CD4-positive, alpha-beta T cell treated with Interleukin-21 for 1 hour (primary cell): ENCODE data around the gene NUP107.

Experiments
- DNase-seq: peaks from one replicate; pipeline ENCODE4 v3.0.0-alpha.2; 2020

NUP107 gene

DNA sequence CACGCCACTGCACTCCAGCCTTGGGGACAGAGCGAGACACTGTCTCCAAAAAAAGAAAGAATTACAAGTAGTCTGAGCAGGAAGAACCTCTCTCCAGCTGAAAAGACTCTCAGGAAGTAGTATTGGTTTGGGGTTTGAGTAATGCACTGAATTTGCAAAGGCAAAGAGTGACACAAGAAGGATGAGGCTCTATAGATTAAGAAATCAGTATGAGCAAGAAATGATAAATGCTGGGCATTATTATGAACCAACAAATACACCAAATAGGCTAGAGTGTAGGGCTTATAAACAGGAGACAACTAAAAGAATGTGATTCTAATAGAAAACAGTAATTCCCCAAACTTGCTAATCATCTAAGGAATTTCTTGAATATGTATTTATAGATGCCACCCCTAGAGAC, 56.6 kb downstream of the NUP107 start:
- DNase-seq = no peak

DNA sequence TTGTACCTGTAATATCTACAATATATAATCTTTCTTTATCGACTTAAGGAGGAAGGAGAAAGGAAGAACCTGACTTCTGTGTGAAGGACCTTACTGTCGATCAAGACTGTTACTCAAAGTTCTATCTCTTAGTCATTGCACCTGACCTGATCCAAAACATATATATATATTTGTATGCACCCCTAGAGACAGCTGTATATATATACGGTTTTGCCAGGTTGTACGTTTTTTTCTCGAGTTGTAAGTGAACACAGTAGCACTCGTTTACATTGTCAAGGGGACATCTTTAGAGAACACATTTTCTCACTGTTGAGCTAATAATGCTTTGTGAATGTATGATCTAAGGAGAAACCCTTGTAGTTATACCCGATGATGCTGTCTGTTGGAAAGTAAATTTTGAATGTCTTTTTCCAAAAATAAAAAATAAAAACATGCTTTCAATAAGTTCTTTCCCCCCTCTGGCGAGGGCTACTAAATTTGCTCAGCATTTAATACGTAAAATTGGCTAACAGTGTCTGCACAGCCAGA, 58.7 kb downstream of the NUP107 start:
- peak; percentile 3 for DNase-seq

DNA sequence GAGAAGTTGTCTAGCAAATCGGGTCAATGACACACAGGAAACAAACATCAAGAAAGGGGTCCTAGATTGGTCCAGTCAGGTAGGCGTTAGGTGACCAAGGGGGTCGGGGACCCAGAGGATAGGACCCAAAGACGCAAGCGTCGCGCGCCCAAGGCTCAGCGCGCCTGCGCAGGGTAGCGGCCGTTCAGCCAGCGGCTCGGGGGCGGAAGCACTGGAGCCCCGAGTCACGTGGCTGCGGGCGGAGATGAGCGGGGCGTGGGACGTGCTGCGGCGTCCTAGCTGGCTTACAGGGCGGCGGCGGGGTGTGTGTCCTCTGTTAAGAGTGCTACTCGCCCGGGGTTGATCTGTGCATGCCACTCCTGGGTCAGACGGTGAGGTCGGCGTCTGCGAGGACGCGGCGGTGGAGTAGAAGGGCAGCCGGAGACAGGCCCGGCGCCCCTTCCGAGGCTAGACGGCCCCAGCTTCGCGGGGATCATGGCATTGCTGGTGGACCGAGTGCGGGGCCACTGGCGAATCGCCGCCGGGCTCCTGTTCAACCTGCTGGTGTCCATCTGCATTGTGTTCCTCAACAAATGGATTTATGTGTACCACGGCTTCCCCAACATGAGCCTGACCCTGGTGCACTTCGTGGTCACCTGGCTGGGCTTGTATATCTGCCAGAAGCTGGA, 59.3 kb downstream of the NUP107 start, which contains the start of gene SLC35E3:
Gene SLC35E3 (plus strand): TSS at position 273 of the 668 bp plus-strand sequence. CDS start 202 bp downstream, at position 475.
- peak; percentile 91 for DNase-seq

DNA sequence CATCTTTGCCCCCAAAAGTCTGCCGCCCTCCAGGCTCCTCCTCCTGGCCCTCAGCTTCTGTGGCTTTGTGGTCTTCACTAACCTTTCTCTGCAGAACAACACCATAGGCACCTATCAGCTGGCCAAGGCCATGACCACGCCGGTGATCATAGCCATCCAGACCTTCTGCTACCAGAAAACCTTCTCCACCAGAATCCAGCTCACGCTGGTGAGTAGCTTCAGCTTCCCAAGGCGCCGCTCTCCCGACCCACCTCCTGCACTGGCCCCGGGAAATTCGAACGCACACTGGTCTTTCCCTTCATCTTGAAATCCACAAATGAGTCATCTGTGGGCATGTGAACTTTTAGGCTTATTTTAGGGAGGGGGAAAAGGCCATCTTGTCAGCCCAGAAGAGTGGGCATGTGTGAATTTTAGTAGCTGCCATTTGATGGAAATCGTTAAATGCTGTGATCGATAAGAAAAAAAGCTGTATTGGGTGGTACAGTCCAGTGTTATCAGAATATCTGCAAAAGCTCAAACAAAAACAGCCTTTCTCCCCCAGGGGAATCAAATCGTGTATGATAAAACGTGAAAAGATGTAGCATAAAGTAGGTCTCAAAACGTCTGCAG, 59.9 kb downstream of the NUP107 start:
- DNase-seq = peak; percentile 26

DNA sequence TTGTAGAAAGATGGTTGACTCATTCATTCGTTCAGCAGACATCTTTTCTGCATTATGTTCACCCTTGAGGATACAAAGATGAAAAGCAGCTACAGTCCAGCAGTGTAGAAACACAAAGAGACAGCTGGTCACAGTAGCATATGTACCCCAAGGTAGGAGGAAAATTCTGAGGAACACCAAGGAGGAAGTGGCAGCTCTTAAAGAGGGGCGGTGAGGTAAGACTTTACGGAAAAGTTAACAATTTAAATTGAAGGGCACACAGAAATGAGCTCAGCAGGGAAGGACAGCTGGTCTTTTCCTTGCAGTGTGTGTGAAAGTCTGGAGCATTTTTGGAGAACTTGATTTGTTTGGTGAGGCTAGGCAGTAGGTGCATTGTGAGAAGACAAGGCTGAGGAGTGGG, 62.7 kb downstream of the NUP107 start:
- DNase-seq = no peak

DNA sequence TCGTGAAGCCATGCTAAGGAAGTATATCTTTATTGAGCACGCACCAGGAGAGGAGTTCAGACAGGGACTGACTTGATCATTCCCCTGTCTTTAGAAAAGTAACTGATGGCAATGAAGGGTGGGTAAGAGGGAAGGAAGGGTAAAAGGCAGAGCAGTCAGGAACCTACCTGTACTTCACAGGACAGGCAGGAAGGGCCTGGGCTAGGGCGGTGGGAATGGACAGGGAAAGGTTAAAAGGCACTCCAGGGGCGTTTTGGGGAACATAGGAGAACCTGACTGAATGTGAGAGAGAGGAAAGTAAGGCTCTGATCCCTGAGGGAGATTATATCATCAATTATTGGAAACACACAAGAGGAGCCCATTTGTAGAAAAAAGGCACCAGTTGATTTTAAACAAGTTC, 63.1 kb downstream of the NUP107 start:
- no peak for DNase-seq

DNA sequence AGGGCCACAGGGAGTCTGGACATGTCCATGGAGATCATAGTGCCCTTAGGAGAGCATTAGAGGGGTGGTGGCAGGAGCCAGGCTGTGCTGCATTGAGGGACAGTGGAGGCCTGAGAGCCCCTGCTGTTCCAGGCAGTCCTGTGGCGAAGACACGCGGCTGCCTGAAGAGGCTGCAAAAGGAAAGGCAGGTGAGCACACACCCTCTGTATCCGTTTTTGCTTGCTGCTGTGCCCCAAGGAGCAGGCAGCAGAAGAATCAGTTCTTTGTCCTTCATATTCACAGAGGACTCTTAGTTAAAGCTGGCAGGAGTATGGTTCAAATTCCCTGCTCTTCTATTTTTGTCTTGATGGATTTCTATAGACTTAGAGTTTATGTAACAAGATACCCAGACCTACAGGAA, 63.7 kb downstream of the NUP107 start:
- no peak for DNase-seq

DNA sequence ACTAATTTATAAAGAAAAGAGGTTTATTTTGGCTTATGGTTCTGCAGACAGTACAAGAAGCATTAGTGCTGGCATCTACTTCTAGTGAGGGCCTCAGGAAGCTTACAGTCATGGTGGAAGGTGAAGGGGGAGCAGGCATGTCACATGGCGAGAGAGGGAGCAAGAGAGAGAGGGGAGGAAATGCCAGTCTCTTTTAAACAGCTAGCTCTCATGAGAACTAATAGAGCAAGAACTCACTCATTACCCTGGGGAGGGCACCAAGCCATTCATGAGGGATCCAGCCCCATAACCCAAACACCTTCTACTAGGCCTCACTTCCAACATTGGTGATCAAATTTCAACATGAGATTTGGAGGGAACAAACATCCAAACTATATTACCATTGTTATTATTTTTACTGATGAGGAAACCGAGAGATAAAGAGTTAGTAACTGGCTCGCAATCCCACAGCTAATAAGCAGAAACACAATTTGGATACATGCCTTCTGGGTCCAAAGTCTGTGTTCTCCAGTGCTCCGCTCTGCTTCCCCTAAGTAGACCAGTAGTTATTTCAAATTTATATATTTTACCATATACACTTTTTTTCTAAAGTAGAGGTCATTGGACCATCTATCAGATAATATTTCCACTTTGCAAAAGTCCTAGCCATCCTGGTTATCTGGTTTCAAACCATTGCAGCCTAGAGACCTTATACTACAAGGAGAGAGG, 68.9 kb downstream of the NUP107 start:
- no peak for DNase-seq

DNA sequence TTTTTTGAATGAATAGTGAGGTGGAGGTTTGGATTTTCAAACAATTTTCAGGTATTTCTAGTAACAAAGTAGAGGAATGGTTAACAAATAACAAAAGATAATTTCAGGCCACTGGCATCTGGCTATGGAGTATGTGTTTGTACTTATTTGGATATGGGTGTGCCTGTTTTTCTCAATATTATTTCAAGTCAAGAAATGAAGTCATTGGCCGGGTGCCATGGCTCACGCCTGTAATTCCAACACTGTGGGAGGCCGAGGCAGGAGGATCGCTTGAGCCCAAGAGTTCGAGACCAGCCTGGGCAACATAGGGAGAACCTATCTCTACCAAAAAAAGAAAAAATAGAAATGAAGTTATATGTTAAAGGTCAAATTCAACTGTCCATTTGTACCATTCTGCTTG, 73.1 kb downstream of the NUP107 start:
- no peak for DNase-seq

DNA sequence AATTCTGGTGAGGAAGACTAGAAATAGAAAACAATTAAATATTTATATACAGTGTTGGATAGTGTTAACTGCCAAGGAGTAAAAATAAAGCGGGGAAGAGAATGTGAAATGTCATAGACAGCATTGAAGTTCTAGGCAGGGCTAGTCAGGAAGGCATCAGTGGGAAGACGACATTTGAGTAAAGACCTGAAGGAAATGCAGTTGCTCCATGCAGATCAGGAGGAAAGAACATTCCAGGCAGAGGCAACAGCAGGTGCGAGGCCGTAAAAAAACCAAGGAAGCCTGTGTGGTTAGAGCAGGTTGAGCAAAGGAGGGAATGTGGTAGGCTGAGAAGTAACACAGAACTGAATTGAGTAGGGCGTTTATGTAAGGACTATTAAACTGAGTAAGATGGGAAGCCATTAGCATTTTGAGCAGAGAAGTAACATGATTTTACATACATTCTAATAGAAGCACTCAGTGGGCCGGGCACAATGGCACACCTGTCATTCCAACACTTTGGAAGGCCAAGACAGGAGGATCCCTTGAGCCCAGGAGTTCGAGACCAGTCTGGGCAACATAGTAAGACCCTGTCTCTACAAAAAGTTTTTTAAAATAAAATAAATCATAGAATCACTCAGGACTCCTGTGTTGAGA, 74.1 kb downstream of the NUP107 start:
- no peak for DNase-seq

DNA sequence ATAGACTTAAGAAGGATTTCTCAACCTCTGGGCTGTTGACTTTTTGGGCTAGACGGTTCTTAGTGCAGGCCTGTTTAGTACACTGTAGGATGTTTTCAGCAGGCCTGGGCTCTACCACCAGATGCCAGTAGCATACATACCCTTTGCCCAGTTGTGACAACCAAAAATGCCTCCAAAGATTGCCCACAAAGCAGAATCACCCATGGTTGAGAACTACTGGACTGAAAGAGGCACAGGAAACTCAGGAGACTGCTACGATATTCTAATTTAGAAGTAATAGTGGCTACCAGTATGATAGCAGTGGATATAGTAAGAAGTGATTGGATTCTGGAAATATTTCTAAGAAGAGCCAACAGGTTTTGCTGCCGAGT, 74.6 kb downstream of the NUP107 start:
- no peak for DNase-seq

DNA sequence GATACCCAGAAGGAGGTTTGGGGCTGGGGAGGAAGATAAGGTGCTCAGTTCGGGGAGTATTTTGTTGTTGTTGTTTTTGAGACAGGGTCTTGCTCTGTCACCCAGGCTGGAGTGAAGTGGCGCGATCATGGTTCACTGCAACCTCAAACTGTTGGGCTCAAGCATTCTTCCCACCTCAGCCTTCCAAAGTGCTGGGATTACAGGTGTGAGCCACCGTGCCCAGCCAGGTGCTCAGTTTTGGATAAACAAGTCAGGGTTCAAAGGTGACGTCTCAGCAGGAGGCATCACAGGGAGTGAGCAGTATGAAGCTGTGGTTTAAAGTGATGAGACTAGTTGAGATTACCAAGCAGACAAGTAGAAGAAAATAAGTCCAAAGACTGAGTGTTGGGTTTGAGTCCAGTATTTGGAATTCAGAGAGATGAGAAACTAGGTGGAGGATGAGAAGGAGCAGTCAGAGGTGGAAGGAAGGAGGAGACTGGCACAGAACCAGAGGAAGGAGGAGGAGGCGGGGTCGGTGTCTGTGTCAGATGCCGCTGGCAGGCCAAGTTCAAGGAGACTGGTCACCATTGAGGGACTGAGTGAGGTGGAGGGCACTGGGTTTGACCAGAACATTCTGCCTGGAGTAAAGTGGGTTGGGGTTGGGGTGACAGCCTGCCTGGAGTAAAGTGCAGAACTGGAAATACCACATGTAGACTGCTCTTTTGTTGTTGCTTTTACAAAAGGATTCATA, 75.3 kb downstream of the NUP107 start:
- DNase-seq = no peak

DNA sequence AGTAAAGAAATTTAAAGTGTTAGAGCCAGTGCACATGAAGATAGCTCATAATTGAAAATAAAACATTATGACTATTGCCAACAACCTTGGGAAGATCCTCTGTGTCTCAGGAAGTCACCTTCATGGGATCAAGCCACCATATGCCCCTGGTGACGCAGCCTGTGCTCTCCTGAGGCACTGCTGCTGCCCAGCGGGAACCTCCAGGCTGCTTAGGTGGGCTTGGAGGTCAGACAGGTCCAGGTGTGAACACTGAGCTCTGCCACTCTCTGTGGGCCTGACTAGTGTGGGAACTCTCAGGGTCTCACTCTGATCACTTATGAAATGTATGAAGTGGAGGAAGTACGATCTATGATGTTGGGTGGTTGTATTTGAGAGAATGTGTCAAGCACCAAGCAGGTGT, 75.9 kb downstream of the NUP107 start:
- no peak for DNase-seq

DNA sequence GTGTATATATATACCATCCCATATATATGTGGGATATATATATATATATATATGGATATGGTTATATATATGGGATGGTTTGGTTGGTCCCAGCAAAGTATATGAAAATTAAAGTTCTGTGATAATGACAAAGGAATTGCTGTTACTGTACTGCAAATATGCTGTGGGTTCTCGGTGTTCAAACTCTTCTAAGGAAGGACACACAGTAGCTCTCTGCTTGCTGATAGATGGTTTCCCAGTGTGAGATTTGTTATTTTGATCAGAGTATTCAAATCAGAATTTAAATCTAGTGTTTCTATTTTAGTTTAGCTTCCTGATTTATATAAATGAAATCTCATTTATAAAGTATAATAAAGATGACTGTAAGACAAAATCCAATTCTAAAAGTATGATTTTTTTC, 78.9 kb downstream of the NUP107 start:
- DNase-seq = no peak

DNA sequence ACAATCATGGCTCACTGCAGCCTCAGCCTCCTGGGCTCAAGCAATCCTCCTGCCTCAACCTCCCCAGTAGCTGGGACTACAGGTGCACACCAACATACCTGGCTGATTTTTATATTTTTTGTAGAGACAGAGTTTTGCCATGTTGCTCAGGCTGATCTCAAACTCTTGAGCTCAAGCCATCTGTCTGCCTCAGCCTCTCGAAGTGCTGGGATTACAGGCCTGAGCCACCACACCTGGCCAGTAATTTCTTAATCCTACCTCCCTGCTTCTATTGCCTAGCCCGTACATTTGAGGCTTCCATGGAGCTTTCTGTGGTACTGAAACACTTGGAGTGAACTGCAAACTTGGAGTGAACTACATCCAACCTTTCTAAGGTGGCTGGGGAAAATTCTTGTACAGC, 79.9 kb downstream of the NUP107 start:
- no peak for DNase-seq

DNA sequence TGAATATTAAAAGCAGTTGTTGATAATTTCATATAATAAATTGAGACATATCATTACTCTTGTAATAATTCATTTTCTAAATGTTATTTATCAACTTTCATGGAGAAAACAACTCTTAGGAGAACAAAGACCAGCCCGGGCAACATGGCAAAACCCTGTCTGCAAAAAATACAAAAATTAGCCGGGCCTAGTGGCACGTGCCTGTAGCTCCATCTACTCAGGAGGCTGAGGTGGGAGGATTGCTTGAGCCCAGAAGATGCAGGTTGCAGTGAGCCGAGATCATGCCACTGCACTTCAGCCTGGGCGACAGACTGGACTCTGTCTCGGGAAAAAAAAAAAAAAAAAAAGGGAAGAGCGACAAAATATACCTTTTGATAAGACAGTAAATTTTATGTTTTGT, 80.4 kb downstream of the NUP107 start:
- DNase-seq = no peak

DNA sequence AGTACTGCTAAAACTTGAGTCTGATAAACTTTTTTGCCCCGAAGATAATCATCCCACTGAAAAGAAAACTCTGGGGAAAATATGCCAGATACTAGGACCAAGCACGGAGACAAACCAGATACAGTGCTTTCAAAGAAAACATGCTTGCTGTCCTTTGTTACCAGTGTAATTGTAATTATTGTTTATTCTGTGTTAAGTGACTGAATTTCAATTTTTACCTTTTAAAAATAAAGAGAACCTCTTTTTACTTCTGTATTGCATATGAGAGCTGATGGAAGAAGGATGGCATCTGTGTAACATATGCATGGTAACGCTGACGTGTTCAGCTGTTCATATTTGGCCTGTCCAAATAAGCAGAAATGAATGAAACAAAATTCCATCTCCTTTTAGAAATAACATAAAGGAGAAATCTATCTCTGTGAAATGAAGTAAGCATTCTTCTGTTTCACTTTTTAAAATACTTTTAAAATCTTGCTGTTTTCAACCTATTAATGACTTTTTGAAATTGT, 81.7 kb downstream of the NUP107 start:
- DNase-seq = no peak

DNA sequence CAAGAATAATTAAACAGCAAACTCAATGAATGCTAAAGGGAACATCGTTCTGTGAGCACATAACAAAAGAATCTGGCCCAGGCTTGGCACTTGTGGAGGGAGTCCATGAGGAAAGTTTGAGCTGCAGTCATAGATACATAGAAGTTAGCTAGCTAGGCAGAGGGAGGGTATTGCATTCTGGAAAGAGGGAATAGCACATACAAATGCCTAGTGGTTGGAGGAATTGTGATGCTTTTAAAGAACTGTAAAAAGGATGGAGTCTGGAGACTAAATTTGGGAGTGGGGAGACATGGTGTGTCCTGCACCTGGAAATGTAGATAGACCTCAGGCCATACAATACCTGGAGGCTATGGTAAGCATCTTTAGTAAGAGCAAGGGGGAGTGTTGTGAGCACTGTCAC, 83.2 kb downstream of the NUP107 start:
- DNase-seq = no peak

DNA sequence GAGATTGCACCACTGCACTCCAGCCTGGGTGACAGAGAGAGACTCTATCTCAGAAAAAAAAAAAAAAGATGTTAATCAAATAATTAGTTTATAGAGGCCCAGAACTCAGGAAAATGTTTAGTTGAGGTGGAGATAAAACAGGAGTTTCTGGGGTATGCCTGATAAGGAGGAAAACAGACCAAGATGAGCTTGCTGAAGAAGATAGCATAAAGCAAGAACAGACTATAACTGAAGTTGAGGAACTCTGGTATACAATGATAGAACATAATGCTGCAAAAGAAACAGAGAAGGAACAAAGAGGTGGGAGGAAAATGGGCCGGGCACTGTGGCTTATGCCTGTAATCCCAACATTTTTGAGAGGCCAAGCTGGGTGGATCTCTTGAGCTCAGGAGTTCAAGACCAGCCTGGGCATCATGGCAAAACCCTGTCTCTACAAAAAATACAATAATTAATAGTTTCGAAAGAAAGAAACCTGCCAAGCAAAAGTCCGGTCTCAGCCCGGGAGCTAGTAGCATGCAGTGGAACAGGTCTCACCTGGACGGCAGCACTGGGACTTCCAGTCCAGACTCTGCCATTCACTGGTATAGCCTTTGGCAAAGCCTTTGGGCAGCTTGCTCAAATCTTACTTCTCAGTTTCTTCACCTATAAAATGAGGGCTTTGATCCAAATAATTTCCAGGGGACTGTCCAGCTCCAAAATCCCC, 84.6 kb downstream of the NUP107 start:
- DNase-seq = no peak

DNA sequence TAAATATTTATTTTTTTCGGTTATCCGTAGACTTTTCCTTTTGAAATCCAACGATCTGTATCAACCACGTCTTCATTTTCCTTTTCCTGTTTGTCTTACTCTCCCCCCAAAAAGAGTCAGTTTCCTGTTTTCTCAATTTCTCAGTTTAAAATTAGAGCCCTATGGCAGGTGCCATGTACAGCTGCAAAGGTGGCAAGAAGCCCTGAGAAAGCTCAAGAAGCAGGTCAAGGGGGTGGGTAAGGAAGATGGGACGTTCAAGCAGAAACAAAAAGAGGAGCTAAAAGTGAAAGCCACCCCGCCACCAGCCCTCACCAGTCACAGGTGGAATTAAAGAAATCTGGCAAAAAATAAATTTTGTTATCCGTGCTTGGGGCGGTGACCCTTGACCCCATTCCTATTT, 85.9 kb downstream of the NUP107 start:
- DNase-seq = no peak

DNA sequence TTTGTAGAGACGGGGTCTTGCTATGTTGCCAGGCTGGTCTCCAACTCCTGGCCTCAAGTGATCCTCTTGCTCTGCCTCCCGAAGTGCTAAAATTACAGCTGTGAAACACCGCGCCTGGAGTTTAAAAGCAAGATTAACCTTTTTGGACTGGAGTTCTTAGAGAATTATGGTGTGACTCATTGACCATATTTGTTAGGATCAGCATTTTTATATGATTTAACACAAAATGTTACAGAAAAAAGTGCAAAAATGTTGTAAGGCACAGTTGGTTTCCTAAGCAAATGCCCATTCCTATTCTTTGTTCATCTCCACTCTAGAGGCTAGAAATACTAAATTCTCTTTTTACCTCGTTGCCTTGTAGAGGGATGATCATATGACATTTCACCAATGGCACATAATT, 86.8 kb downstream of the NUP107 start:
- DNase-seq = no peak

DNA sequence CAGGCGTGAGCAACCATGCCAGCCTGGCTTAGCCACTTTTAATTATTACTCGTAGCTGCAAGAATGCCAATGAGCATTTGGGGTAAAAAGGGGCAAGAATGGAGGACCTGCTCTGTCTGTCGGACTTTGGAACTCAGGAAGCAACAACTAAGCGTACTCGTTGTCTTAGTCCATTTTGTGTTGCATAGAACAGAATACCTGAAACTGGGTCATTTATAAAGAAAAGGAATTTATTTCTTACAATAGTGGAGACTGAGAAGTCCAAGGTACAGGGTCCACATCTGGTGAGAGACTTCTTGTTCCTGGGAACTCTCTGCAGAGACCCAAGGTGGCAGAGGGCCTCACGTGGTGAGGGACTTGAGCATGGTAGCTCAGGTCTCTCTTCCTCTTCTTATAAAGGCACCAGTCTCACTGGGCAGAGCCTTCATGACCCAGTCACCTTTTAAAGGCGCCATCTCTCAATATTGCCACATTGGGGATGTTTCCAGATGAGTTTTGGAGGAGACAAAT, 88.4 kb downstream of the NUP107 start:
- no peak for DNase-seq
